Activated T-helper 1 cell treated with anti-CD3 and anti-CD28 coated beads, Interleukin-12 subunit alpha, Interleukin-12 subunit beta, Interleukin-2, Interleukin-4 antibody, amounts not matched to agents 30 ng/mL and 10 ng/mL and 1 ng/mL, durations not matched to agents 14 hours and 24 hours and 36 hours (primary cell): ENCODE data around the gene DNAJC13. TPM values are rescaled to one million over a fixed set of nuclear protein-coding genes. Genes with fewer than 3 reads are reported as not detected.

Source experiments
- DNase-seq: peaks from one replicate; pipeline ENCODE4 v3.0.0; 2021; ENCODE audit warnings: low spot score
- H3K27ac Mint-ChIP-seq: one replicate; pipeline ENCODE4 v1.8.0; 2021; ENCODE audit warnings: mild to moderate bottlenecking, mixed read lengths
- H3K27me3 Mint-ChIP-seq: one replicate; pipeline ENCODE4 v1.8.0; 2022; ENCODE audit warnings: mild to moderate bottlenecking, moderate library complexity, mixed read lengths; ENCODE audit not compliant: insufficient read depth
- H3K36me3 Mint-ChIP-seq: one replicate; pipeline ENCODE4 v1.8.0; 2021; ENCODE audit warnings: low read depth, mixed read lengths
- H3K4me1 Mint-ChIP-seq: one replicate; pipeline ENCODE4 v1.8.0; 2021; ENCODE audit warnings: low read depth, mixed read lengths
- H3K4me3 Mint-ChIP-seq: one replicate; pipeline ENCODE4 v1.8.0; 2021; ENCODE audit warnings: mild to moderate bottlenecking, moderate library complexity, mixed read lengths
- H3K9me3 Mint-ChIP-seq: one replicate; pipeline ENCODE4 v1.8.0; 2021; ENCODE audit warnings: mixed read lengths
- intact Hi-C: fragments of 100-400 bp; cut with micrococcal nuclease; formaldehyde crosslinking; loops from one replicate; pipeline ENCODE4 v1.15.1; 2024
- total RNA-seq: library from RNA; stranded (reverse); gene quantifications from 2 replicates; pipeline ENCODE4 v1.2.3, GENCODE V29; 2022

Gene DNAJC13
- total RNA-seq, 1 donor from 2014 or later = 30.2 TPM

GRCh38 chr3:132417695-132418411 is 551 bp downstream of the DNAJC13 start:
- Mint-ChIP-seq H3K27ac (peak overlapping the region; percentile 98), H3K4me1 (peaks cover 31% of the 10 kb centered on the region), H3K27me3 (no peaks in the 10 kb centered on the region), H3K4me3 (peak overlapping the region; percentile 100), H3K36me3 (peaks cover 2% of the 10 kb centered on the region), H3K9me3 (no peaks in the 10 kb centered on the region)
- intact Hi-C loops = loop anchor here (1.0 to 5.0 kb wide), 15 partner anchors 17 to 1672 kb away; partner anchors contain the start of genes ASTE1, ATP2C1, CDV3 and MRPL3
- DNase-seq = peak; percentile 44

- no peaks in the 10 kb centered on the region for H3K27me3 Mint-ChIP-seq
- H3K36me3 Mint-ChIP-seq = peaks cover 2% of the 10 kb centered on the region
- intact Hi-C loops = loop anchor here (1.0 to 5.0 kb wide), 8 partner anchors 16 to 1527 kb away; partner anchors contain the start of genes ASTE1, ATP2C1, MRPL3 and NEK11
These were observed 1.6 kb downstream of the DNAJC13 start for GRCh38 chr3:132418916-132419315.

GRCh38 chr3:132421832-132422231 is 4.5 kb downstream of the DNAJC13 start:
- DNase-seq = no peak
- H3K4me3 Mint-ChIP-seq = no peak overlapping the region
- H3K27me3 Mint-ChIP-seq = no peaks in the 10 kb centered on the region
- no peak overlapping the region for H3K27ac Mint-ChIP-seq
- peaks cover 22% of the 10 kb centered on the region for H3K4me1 Mint-ChIP-seq
- intact Hi-C loops = no loop called here
- H3K36me3 Mint-ChIP-seq = peaks cover 10% of the 10 kb centered on the region
- no peaks in the 10 kb centered on the region for H3K9me3 Mint-ChIP-seq

More at GRCh38 chr3:132418916-132419315, 1.6 kb downstream of the DNAJC13 start:
- H3K4me3 Mint-ChIP-seq = peak overlapping the region; percentile 100
- peak overlapping the region; percentile 98 for H3K27ac Mint-ChIP-seq
- no peaks in the 10 kb centered on the region for H3K9me3 Mint-ChIP-seq
- H3K4me1 Mint-ChIP-seq = peaks cover 31% of the 10 kb centered on the region
- DNase-seq = no peak

GRCh38 chr3:132422531-132422930 is 5.2 kb downstream of the DNAJC13 start:
- Mint-ChIP-seq H3K9me3 (no peaks in the 10 kb centered on the region), H3K4me1 (peaks cover 21% of the 10 kb centered on the region), H3K27ac (no peak overlapping the region), H3K36me3 (peaks cover 10% of the 10 kb centered on the region), H3K27me3 (no peaks in the 10 kb centered on the region), H3K4me3 (no peak overlapping the region)
- intact Hi-C loops = no loop called here
- DNase-seq = no peak

- DNase-seq = no peak
- intact Hi-C loops = no loop called here
- no peaks in the 10 kb centered on the region for H3K9me3 Mint-ChIP-seq
- H3K4me3 Mint-ChIP-seq = no peak overlapping the region
- no peak overlapping the region for H3K27ac Mint-ChIP-seq
- peaks cover 4% of the 10 kb centered on the region for H3K36me3 Mint-ChIP-seq
- H3K4me1 Mint-ChIP-seq = peaks cover 12% of the 10 kb centered on the region
- no peaks in the 10 kb centered on the region for H3K27me3 Mint-ChIP-seq
These were observed 15.3 kb downstream of the DNAJC13 start for GRCh38 chr3:132432639-132433038.

GRCh38 chr3:132433121-132433520 is 15.8 kb downstream of the DNAJC13 start:
- Mint-ChIP-seq H3K27ac (no peak overlapping the region), H3K4me1 (peaks cover 12% of the 10 kb centered on the region), H3K4me3 (no peak overlapping the region), H3K9me3 (no peaks in the 10 kb centered on the region), H3K27me3 (no peaks in the 10 kb centered on the region), H3K36me3 (peaks cover 4% of the 10 kb centered on the region)
- intact Hi-C loops = no loop called here
- DNase-seq = no peak

GRCh38 chr3:132435224-132435910 is 18.1 kb downstream of the DNAJC13 start:
- H3K27me3 Mint-ChIP-seq = no peaks in the 10 kb centered on the region
- peaks cover 8% of the 10 kb centered on the region for H3K36me3 Mint-ChIP-seq
- no peak for DNase-seq
- intact Hi-C loops = loop anchor here (1.0 kb wide), 1 partner anchor 17 kb away; no protein-coding TSS in a partner anchor
- H3K27ac Mint-ChIP-seq = no peak overlapping the region
- no peak overlapping the region for H3K4me3 Mint-ChIP-seq
- peaks cover 12% of the 10 kb centered on the region for H3K4me1 Mint-ChIP-seq
- H3K9me3 Mint-ChIP-seq = no peaks in the 10 kb centered on the region

- Mint-ChIP-seq H3K9me3 (no peaks in the 10 kb centered on the region), H3K27me3 (no peaks in the 10 kb centered on the region), H3K36me3 (peaks cover 8% of the 10 kb centered on the region), H3K27ac (no peak overlapping the region), H3K4me1 (peaks cover 12% of the 10 kb centered on the region), H3K4me3 (no peak overlapping the region)
- intact Hi-C loops = loop anchor here (1.0 kb wide), 1 partner anchor 18 kb away; no protein-coding TSS in a partner anchor
- DNase-seq = no peak
These were observed 18.7 kb downstream of the DNAJC13 start for GRCh38 chr3:132435911-132436425.

- Mint-ChIP-seq H3K4me3 (no peak overlapping the region), H3K27me3 (no peaks in the 10 kb centered on the region), H3K9me3 (no peaks in the 10 kb centered on the region), H3K4me1 (peaks cover 8% of the 10 kb centered on the region), H3K36me3 (peaks cover 6% of the 10 kb centered on the region), H3K27ac (no peak overlapping the region)
- DNase-seq = no peak
- intact Hi-C loops = no loop called here
These were observed 26.1 kb downstream of the DNAJC13 start for GRCh38 chr3:132443421-132443820.

- Mint-ChIP-seq H3K27ac (no peak overlapping the region), H3K4me3 (no peak overlapping the region), H3K9me3 (no peaks in the 10 kb centered on the region), H3K4me1 (peaks cover 8% of the 10 kb centered on the region), H3K36me3 (peaks cover 1% of the 10 kb centered on the region), H3K27me3 (no peaks in the 10 kb centered on the region)
- intact Hi-C loops = no loop called here
- no peak for DNase-seq
These were observed 27.1 kb downstream of the DNAJC13 start for GRCh38 chr3:132444383-132444782.

- intact Hi-C loops = no loop called here
- no peak for DNase-seq
- Mint-ChIP-seq H3K36me3 (peaks cover 1% of the 10 kb centered on the region), H3K27ac (no peak overlapping the region), H3K27me3 (no peaks in the 10 kb centered on the region), H3K9me3 (no peaks in the 10 kb centered on the region), H3K4me1 (peaks cover 8% of the 10 kb centered on the region), H3K4me3 (no peak overlapping the region)
These were observed 28.5 kb downstream of the DNAJC13 start for GRCh38 chr3:132445817-132446216.

GRCh38 chr3:132448216-132448961 is 31.1 kb downstream of the DNAJC13 start:
- H3K4me3 Mint-ChIP-seq = no peak overlapping the region
- no peak overlapping the region for H3K27ac Mint-ChIP-seq
- H3K4me1 Mint-ChIP-seq = no peaks in the 10 kb centered on the region
- intact Hi-C loops = no loop called here
- H3K36me3 Mint-ChIP-seq = peaks cover 2% of the 10 kb centered on the region
- H3K9me3 Mint-ChIP-seq = no peaks in the 10 kb centered on the region
- no peaks in the 10 kb centered on the region for H3K27me3 Mint-ChIP-seq
- no peak for DNase-seq
